NT2/D1 (cell line): Measurements from ENCODE around the gene EPHB2.

Source experiments
- DNase-seq: peaks from one replicate; pipeline ENCODE4 v3.0.0-alpha.2; 2011; ENCODE audit warnings: low read depth, low spot score
- H3K27me3 ChIP-seq: 2 replicates; pipeline ENCODE4 v1.6.0; 2011; ENCODE audit warnings: mild to moderate bottlenecking; ENCODE audit not compliant: insufficient read length, insufficient read depth
- H3K36me3 ChIP-seq: 2 replicates; pipeline ENCODE4 v1.6.1; 2011; ENCODE audit warnings: mild to moderate bottlenecking, low read length, mixed read lengths; ENCODE audit not compliant: insufficient read depth, insufficient read length
- H3K4me1 ChIP-seq: 2 replicates; pipeline ENCODE4 v1.5.1; 2011; ENCODE audit not compliant: insufficient read depth, insufficient read length
- H3K4me3 ChIP-seq: 2 replicates; pipeline ENCODE4 v1.5.1; 2011; ENCODE audit warnings: low read depth; ENCODE audit not compliant: insufficient read length
- H3K9ac ChIP-seq: 2 replicates; pipeline ENCODE4 v1.6.0; 2011; ENCODE audit warnings: low read depth; ENCODE audit not compliant: insufficient read length
- H3K9me3 ChIP-seq: 2 replicates; pipeline ENCODE4 v1.5.1; 2011; ENCODE audit warnings: mild to moderate bottlenecking, low read length; ENCODE audit not compliant: insufficient read depth
- SUZ12 ChIP-seq: IDR thresholded peaks from 2 replicates; pipeline ENCODE4 v1.6.1; 2011; ENCODE audit not compliant: insufficient read length, insufficient read depth; ENCODE audit errors: extremely low read depth
- YY1 ChIP-seq: IDR thresholded peaks from 2 replicates; pipeline ENCODE4 v1.6.1; 2011; ENCODE audit not compliant: insufficient read length, insufficient read depth
- ZNF274 ChIP-seq: IDR thresholded peaks from 2 replicates; pipeline ENCODE4 v1.6.1; 2011; ENCODE audit warnings: mild to moderate bottlenecking, low read depth, low read length

EPHB2 gene

GRCh38 chr1:22792396-22793160 is 81.9 kb downstream of the EPHB2 start:
- Histone ChIP-seq H3K4me1 (peaks cover 9% of the 10 kb centered on the region), H3K9ac (no peak overlapping the region), H3K36me3 (no peaks in the 10 kb centered on the region), H3K4me3 (no peak overlapping the region), H3K27me3 (no peaks in the 10 kb centered on the region), H3K9me3 (no peaks in the 10 kb centered on the region)
- TF ChIP-seq YY1, result no peak
- no peak for TF ChIP-seq ZNF274
- no peak for TF ChIP-seq SUZ12
- no peak for DNase-seq

- H3K9ac ChIP-seq, result no peak overlapping the region
- no peak overlapping the region for H3K4me3 ChIP-seq
- H3K9me3 ChIP-seq, result no peaks in the 10 kb centered on the region
- H3K4me1 ChIP-seq, result peaks cover 9% of the 10 kb centered on the region
- no peak for DNase-seq
- no peaks in the 10 kb centered on the region for H3K36me3 ChIP-seq
- TF ChIP-seq SUZ12, result no peak
- TF ChIP-seq YY1, result no peak
- no peaks in the 10 kb centered on the region for H3K27me3 ChIP-seq
Observed at GRCh38 chr1:22793647-22794046, 83.0 kb downstream of the EPHB2 start.

GRCh38 chr1:22794647-22795365 is 84.2 kb downstream of the EPHB2 start:
- peak overlapping the region; percentile 17 for H3K9ac ChIP-seq
- no peaks in the 10 kb centered on the region for H3K27me3 ChIP-seq
- H3K9me3 ChIP-seq, result no peaks in the 10 kb centered on the region
- DNase-seq, result no peak
- no peaks in the 10 kb centered on the region for H3K36me3 ChIP-seq
- H3K4me3 ChIP-seq, result no peak overlapping the region
- TF ChIP-seq ZNF274 (no peak), YY1 (no peak), SUZ12 (no peak)
- peaks cover 11% of the 10 kb centered on the region for H3K4me1 ChIP-seq

GRCh38 chr1:22795366-22795714 is 84.7 kb downstream of the EPHB2 start:
- no peaks in the 10 kb centered on the region for H3K9me3 ChIP-seq
- peaks cover 11% of the 10 kb centered on the region for H3K4me1 ChIP-seq
- no peaks in the 10 kb centered on the region for H3K36me3 ChIP-seq
- no peak overlapping the region for H3K9ac ChIP-seq
- TF ChIP-seq YY1 (no peak), ZNF274 (no peak), SUZ12 (no peak)
- H3K27me3 ChIP-seq, result no peaks in the 10 kb centered on the region
- H3K4me3 ChIP-seq, result no peak overlapping the region
- no peak for DNase-seq

GRCh38 chr1:22796642-22797041 is 86.0 kb downstream of the EPHB2 start:
- Histone ChIP-seq H3K9me3 (no peaks in the 10 kb centered on the region), H3K27me3 (no peaks in the 10 kb centered on the region), H3K36me3 (no peaks in the 10 kb centered on the region), H3K9ac (no peak overlapping the region), H3K4me1 (peaks cover 9% of the 10 kb centered on the region), H3K4me3 (no peak overlapping the region)
- TF ChIP-seq YY1 (no peak), ZNF274 (no peak), SUZ12 (no peak)
- DNase-seq, result no peak

- DNase-seq, result no peak
- H3K9me3 ChIP-seq, result no peaks in the 10 kb centered on the region
- H3K9ac ChIP-seq, result no peak overlapping the region
- no peak overlapping the region for H3K4me3 ChIP-seq
- peaks cover 8% of the 10 kb centered on the region for H3K4me1 ChIP-seq
- no peaks in the 10 kb centered on the region for H3K27me3 ChIP-seq
- TF ChIP-seq ZNF274 (no peak), YY1 (no peak), SUZ12 (no peak)
- no peaks in the 10 kb centered on the region for H3K36me3 ChIP-seq
Observed at GRCh38 chr1:22798083-22798482, 87.4 kb downstream of the EPHB2 start.

- Histone ChIP-seq H3K9me3 (no peaks in the 10 kb centered on the region), H3K9ac (no peak overlapping the region), H3K4me3 (no peak overlapping the region), H3K36me3 (no peaks in the 10 kb centered on the region), H3K4me1 (peaks cover 11% of the 10 kb centered on the region), H3K27me3 (no peaks in the 10 kb centered on the region)
- no peak for DNase-seq
- no peak for TF ChIP-seq YY1
- no peak for TF ChIP-seq SUZ12
- TF ChIP-seq ZNF274, result no peak
Observed at GRCh38 chr1:22799971-22800370, 89.3 kb downstream of the EPHB2 start.
